ENCODE results near the gene MTM1. TPM values are rescaled to one million over a fixed set of nuclear protein-coding genes. Genes with fewer than 3 reads are reported as not detected.

MTM1 gene
- total and polyA plus RNA-seq, 2 experiments from 2014 or later: 3.2 to 8.7 TPM

DNA sequence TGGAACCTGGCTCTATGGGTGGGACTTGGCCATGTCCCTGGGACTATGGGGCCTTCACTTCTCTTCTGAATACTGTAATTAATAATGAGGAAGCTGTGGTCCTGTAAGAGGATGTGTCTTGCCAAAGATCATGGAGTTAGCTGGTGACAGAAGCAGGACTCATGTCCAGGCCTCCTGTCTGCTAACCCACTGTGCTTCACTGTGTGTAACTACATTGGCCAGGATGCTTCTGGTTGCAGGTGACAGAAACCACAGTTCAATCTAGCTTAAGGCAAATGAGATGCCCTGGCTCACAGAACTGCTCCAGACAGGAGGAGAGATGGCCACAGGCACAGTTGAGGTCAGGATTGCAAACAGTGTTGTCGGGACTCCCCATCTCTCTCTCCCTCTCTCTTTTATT lies 127.9 kb downstream of the MTM1 start (continued):
- TF ChIP-seq, protein P1, sequence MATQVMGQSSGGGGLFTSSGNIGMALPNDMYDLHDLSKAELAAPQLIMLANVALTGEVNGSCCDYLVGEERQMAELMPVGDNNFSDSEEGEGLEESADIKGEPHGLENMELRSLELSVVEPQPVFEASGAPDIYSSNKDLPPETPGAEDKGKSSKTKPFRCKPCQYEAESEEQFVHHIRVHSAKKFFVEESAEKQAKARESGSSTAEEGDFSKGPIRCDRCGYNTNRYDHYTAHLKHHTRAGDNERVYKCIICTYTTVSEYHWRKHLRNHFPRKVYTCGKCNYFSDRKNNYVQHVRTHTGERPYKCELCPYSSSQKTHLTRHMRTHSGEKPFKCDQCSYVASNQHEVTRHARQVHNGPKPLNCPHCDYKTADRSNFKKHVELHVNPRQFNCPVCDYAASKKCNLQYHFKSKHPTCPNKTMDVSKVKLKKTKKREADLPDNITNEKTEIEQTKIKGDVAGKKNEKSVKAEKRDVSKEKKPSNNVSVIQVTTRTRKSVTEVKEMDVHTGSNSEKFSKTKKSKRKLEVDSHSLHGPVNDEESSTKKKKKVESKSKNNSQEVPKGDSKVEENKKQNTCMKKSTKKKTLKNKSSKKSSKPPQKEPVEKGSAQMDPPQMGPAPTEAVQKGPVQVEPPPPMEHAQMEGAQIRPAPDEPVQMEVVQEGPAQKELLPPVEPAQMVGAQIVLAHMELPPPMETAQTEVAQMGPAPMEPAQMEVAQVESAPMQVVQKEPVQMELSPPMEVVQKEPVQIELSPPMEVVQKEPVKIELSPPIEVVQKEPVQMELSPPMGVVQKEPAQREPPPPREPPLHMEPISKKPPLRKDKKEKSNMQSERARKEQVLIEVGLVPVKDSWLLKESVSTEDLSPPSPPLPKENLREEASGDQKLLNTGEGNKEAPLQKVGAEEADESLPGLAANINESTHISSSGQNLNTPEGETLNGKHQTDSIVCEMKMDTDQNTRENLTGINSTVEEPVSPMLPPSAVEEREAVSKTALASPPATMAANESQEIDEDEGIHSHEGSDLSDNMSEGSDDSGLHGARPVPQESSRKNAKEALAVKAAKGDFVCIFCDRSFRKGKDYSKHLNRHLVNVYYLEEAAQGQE (IDR thresholded peaks at IDR 0.05; ENCODE audit: unreplicated experiment): no peak
- no peak for TF ChIP-seq EZH2phosphoT487 (IDR thresholded peaks at IDR 0.05; ENCODE audit: unreplicated experiment)
- TF ChIP-seq ZNF462 (CRISPR knock-in tag; IDR thresholded peaks at IDR 0.05): no peak
- TF ChIP-seq NANOG (IDR thresholded peaks at IDR 0.05; ENCODE audit: borderline replicate concordance): no peak

GRCh38 chrX:150696866-150697265 lies 128.4 kb downstream of the MTM1 start:
- Mint-ChIP-seq H3K36me3 (ENCODE audit: low read depth) (no peaks in the 10 kb centered on the region), H3K4me3 (no peak overlapping the region), H3K9me3 (no peaks in the 10 kb centered on the region), H3K4me1 (peaks cover 20% of the 10 kb centered on the region), H3K27ac (no peak overlapping the region), H3K27me3 (ENCODE audit: insufficient read depth, low read depth, poor library complexity) (peaks cover 3% of the 10 kb centered on the region)
- ATAC-seq (no peak), DNase-seq (ENCODE audit: low spot score) (no peak)
- Histone ChIP-seq H3K36me3 (ENCODE audit: insufficient read depth) (no peaks in the 10 kb centered on the region), H3K27me3 (ENCODE audit: insufficient read depth) (no peaks in the 10 kb centered on the region), H3K4me1 (ENCODE audit: insufficient read depth) (peaks cover 14% of the 10 kb centered on the region), H2AFZ (no peak overlapping the region), H3F3A (replicated peaks; ENCODE audit: low read depth) (no peaks in the 10 kb centered on the region), H3K4me2 (no peak overlapping the region), H3K27ac (ENCODE audit: low read depth) (no peak overlapping the region), H3K4me3 (no peak overlapping the region), H3K79me2 (replicated peaks; ENCODE audit: insufficient read depth) (peaks cover 11% of the 10 kb centered on the region; the same call in 1 of the 2 replicates), H3K9me2 (ENCODE audit: insufficient read depth) (no peaks in the 10 kb centered on the region), H4K20me1 (replicated peaks; ENCODE audit: insufficient read depth) (no peaks in the 10 kb centered on the region)
- TF ChIP-seq ZNF114 (CRISPR knock-in tag; IDR thresholded peaks at IDR 0.05): no peak
- TF ChIP-seq ZNF462 (CRISPR knock-in tag; IDR thresholded peaks at IDR 0.05): no peak
